Panc1 (cell line): ENCODE results near the gene ARSG.

Experiments
- CTCF ChIP-seq: fragments of 450-650 bp; IDR thresholded peaks from 2 replicates; pipeline ENCODE4 v1.5.1; 2017; ENCODE audit warnings: mild to moderate bottlenecking
- POLR2AphosphoS5 ChIP-seq: IDR thresholded peaks from 2 replicates; pipeline ENCODE4 v1.6.1; 2012; ENCODE audit warnings: mild to moderate bottlenecking, low read depth, low read length, moderate library complexity
- REST ChIP-seq, 2 experiments: IDR thresholded peaks; 2 replicates each; pipeline ENCODE4 v1.6.1; 2011 to 2012; ENCODE audit warnings: low read depth in 2 of 2, control low read depth in 1 of 2, low read length in 1 of 2, mild to moderate bottlenecking in 1 of 2, moderate library complexity in 1 of 2; ENCODE audit not compliant: insufficient read depth in 1 of 2

- TF ChIP-seq CTCF (peak; percentile 71), REST (IDR thresholded peaks at IDR 0.05; ENCODE audit: insufficient read depth in 1 of 2, low read depth in 2 of 2, low read length in 1 of 2) (no peak), POLR2AphosphoS5 (no peak)
These were observed 171.3 kb downstream of the ARSG start for GRCh38 chr17:68462381-68463210.
